MCF 10A (cell line): ENCODE data around the gene CA14. TPM values are rescaled to one million over a fixed set of nuclear protein-coding genes. Genes with fewer than 3 reads are reported as not detected.

Experiments
- BruUV-seq: library from RNA; stranded (reverse); fragments of 400-500 nt; replicated peaks from 2 replicates; lab custom pipeline; 2021; lab: Mats Ljungman, UMichigan
- CTCF ChIA-PET: fragments of 300-600 bp; sonication (Branson Sonifier 250); formaldehyde crosslinking; extraction: SDS; loops from one replicate; lab custom pipeline; 2021; ENCODE audit warnings: antibody characterized with exemption, inconsistent platforms; lab: Yijun Ruan, JAX
- POLR2A ChIA-PET: fragments of 300-600, 350-650 bp; sonication (Branson Sonifier 250); formaldehyde crosslinking; extraction: SDS; loops from one replicate; lab custom pipeline; 2020; ENCODE audit warnings: antibody characterized with exemption, inconsistent platforms; lab: Yijun Ruan, JAX
- DNase-seq: peaks from one replicate; pipeline ENCODE4 v3.0.0-alpha.2; 2018; ENCODE audit not compliant: unreplicated experiment
- H3K27ac Mint-ChIP-seq: one replicate; pipeline ENCODE4 v1.8.0; 2022; ENCODE audit warnings: mild to moderate bottlenecking, low read depth, mixed read lengths; ENCODE audit not compliant: unreplicated experiment
- H3K27me3 Mint-ChIP-seq: one replicate; pipeline ENCODE4 v1.8.0; 2022; ENCODE audit warnings: mixed read lengths; ENCODE audit not compliant: insufficient read depth, unreplicated experiment
- H3K36me3 Mint-ChIP-seq: one replicate; pipeline ENCODE4 v1.8.0; 2022; ENCODE audit warnings: mild to moderate bottlenecking, moderate library complexity, mixed read lengths; ENCODE audit not compliant: insufficient read depth, unreplicated experiment
- H3K4me1 Mint-ChIP-seq: one replicate; pipeline ENCODE4 v1.8.0; 2022; ENCODE audit warnings: mixed read lengths; ENCODE audit not compliant: insufficient read depth, unreplicated experiment
- H3K4me3 Mint-ChIP-seq: one replicate; pipeline ENCODE4 v1.8.0; 2022; ENCODE audit warnings: mild to moderate bottlenecking, moderate library complexity, mixed read lengths; ENCODE audit not compliant: unreplicated experiment
- H3K9me3 Mint-ChIP-seq: one replicate; pipeline ENCODE4 v1.8.0; 2022; ENCODE audit warnings: mixed read lengths; ENCODE audit not compliant: unreplicated experiment
- CTCF ChIP-seq: fragments of 200-600 bp; IDR thresholded peaks from one replicate; pipeline ENCODE4 v1.8.0; 2022; ENCODE audit warnings: antibody characterized with exemption, mild to moderate bottlenecking; ENCODE audit not compliant: unreplicated experiment
- intact Hi-C: fragments of 100-400 bp; cut with micrococcal nuclease; formaldehyde crosslinking; loops from 2 replicates; pipeline ENCODE4 v1.14.1; 2022
- total RNA-seq: library from RNA; stranded (reverse); gene quantifications from 2 replicates; pipeline ENCODE4 v1.2.3, GENCODE V29; 2022

Gene CA14
- total RNA-seq, 1 experiment from 2014 or later, result 0.26 TPM

- TF ChIP-seq CTCF, result no peak
- Mint-ChIP-seq H3K4me1 (peaks cover 26% of the 10 kb centered on the region), H3K27ac (peak within 1 kb of the TSS; percentile 100), H3K36me3 (peaks cover 55% of the 10 kb centered on the region), H3K9me3 (no peaks in the 10 kb centered on the region), H3K27me3 (no peaks in the 10 kb centered on the region), H3K4me3 (peak within 1 kb of the TSS; percentile 93)
- intact Hi-C loops, result no loop called here
- ChIA-PET CTCF (no interaction called here), POLR2A (interaction anchor here (0.9 to 3.9 kb wide), 6 partner anchors 8 to 70 kb away, joined by 3 to 15 read pairs (median 6); partner anchors contain the start of genes APH1A, PRPF3 and RPRD2)
- DNase-seq, result peak; percentile 94
- BruUV-seq, result TSS peak; percentile 90
Measured at GRCh38 chr1:150293433-150294253, 36.1 kb downstream of the CA14 start, which contains the start of gene MRPS21. TSS of gene MRPS21 (plus strand) at chr1:150293861. CDS start at chr1:150294367, 506 bp downstream.

GRCh38 chr1:150295476-150295875 is 37.9 kb downstream of the CA14 start:
- H3K9me3 Mint-ChIP-seq, result no peaks in the 10 kb centered on the region
- no peak for TF ChIP-seq CTCF
- no peak for DNase-seq
- H3K4me3 Mint-ChIP-seq, result peak overlapping the region; percentile 93
- no peaks in the 10 kb centered on the region for H3K27me3 Mint-ChIP-seq
- peaks cover 74% of the 10 kb centered on the region for H3K36me3 Mint-ChIP-seq
- intact Hi-C loops, result no loop called here
- TSS peak; percentile 11 for BruUV-seq
- peaks cover 26% of the 10 kb centered on the region for H3K4me1 Mint-ChIP-seq
- H3K27ac Mint-ChIP-seq, result peak overlapping the region; percentile 100
- ChIA-PET POLR2A (interaction anchor here (0.6 to 3.9 kb wide), 10 partner anchors 8 to 1030 kb away, joined by 3 to 15 read pairs (median 4); partner anchors contain the start of genes ANP32E, APH1A, CIART and PRPF3), CTCF (interaction anchor here (0.6 to 1.4 kb wide), 6 partner anchors 8 to 777 kb away, joined by 3 to 6 read pairs (median 4); no protein-coding TSS in a partner anchor)

- H3K4me3 Mint-ChIP-seq, result no peak overlapping the region
- no TSS peak for BruUV-seq
- no peak overlapping the region for H3K27ac Mint-ChIP-seq
- peaks cover 15% of the 10 kb centered on the region for H3K4me1 Mint-ChIP-seq
- TF ChIP-seq CTCF, result no peak
- no peaks in the 10 kb centered on the region for H3K9me3 Mint-ChIP-seq
- intact Hi-C loops, result no loop called here
- ChIA-PET CTCF (interaction anchor here (1.3 to 1.8 kb wide), 2 partner anchors 44 to 46 kb away, joined by 4 to 7 read pairs; no protein-coding TSS in a partner anchor), POLR2A (interaction anchor here (0.6 to 1.5 kb wide), 4 partner anchors 12 to 812 kb away, joined by 3 to 4 read pairs (median 4); partner anchors contain the start of gene PRPF3)
- peaks cover 100% of the 10 kb centered on the region for H3K36me3 Mint-ChIP-seq
- DNase-seq, result no peak
- H3K27me3 Mint-ChIP-seq, result no peaks in the 10 kb centered on the region
Measured at GRCh38 chr1:150299716-150300115, 42.1 kb downstream of the CA14 start.

GRCh38 chr1:150302338-150302737 is 44.8 kb downstream of the CA14 start:
- Mint-ChIP-seq H3K36me3 (peaks cover 100% of the 10 kb centered on the region), H3K9me3 (no peaks in the 10 kb centered on the region), H3K27ac (no peak overlapping the region), H3K4me1 (no peaks in the 10 kb centered on the region), H3K27me3 (no peaks in the 10 kb centered on the region), H3K4me3 (no peak overlapping the region)
- TF ChIP-seq CTCF, result no peak
- no peak for DNase-seq
- no TSS peak for BruUV-seq
- POLR2A ChIA-PET, result interaction anchor here (0.7 to 1.7 kb wide), 6 partner anchors 10 to 68 kb away, joined by 3 to 5 read pairs (median 3); partner anchors contain the start of gene PRPF3
- CTCF ChIA-PET, result interaction anchor here (1.1 kb wide), 1 partner anchor 21 kb away, joined by 4 read pairs; no protein-coding TSS in a partner anchor
- intact Hi-C loops, result no loop called here
